ENCODE measurements around the gene EFNA5.

EFNA5 gene

DNA sequence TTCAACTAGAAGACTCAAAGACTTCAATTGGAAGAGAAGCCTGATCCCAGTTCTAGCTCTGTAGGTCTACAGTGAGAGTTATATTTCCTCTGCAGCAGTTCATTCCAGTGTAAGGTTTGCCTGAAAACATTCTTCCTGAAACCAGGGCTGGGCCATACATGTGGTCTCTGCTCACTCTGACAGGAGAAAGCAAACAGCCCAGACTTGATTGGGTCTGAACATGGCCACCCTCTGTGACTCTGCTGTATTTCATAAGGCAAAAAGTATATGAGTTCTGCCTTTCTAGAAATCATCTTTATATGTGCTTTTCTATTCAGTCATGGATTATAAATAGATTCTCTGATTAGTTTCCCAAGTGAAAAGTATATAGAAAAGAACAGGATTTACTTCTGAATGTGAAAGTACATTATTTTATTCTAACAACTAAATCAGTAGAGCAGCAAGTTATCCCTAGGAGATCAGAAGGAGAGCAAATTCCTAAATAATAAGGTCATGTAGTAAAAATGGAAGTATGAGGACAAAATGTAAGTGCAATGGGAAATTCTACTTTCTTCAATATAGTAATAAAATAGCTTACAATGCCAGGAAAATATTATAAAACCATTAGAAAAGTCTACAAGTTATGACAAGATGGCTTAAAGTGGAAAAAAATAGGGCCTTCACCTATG is 144.3 kb downstream of the EFNA5 start:
- H3K79me2 ChIP-seq (ENCODE audit: insufficient read depth, low read length): no peaks in the 10 kb centered on the region
- no peaks in the 10 kb centered on the region for H3K27me3 ChIP-seq (ENCODE audit: insufficient read depth, low read length, poor library complexity)
- H3K36me3 ChIP-seq (ENCODE audit: insufficient read depth, low read length): no peaks in the 10 kb centered on the region
- H3K4me3 ChIP-seq (ENCODE audit: low read depth in 1 of 2, low read length in 2 of 2): no peak overlapping the region
- no peak overlapping the region for H3K4me2 ChIP-seq (ENCODE audit: insufficient read depth, low read length)
- TF ChIP-seq, protein P1, sequence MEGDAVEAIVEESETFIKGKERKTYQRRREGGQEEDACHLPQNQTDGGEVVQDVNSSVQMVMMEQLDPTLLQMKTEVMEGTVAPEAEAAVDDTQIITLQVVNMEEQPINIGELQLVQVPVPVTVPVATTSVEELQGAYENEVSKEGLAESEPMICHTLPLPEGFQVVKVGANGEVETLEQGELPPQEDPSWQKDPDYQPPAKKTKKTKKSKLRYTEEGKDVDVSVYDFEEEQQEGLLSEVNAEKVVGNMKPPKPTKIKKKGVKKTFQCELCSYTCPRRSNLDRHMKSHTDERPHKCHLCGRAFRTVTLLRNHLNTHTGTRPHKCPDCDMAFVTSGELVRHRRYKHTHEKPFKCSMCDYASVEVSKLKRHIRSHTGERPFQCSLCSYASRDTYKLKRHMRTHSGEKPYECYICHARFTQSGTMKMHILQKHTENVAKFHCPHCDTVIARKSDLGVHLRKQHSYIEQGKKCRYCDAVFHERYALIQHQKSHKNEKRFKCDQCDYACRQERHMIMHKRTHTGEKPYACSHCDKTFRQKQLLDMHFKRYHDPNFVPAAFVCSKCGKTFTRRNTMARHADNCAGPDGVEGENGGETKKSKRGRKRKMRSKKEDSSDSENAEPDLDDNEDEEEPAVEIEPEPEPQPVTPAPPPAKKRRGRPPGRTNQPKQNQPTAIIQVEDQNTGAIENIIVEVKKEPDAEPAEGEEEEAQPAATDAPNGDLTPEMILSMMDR (IDR thresholded peaks at IDR 0.05; ENCODE audit: borderline replicate concordance, extremely low read depth, low read length, poor library complexity, severe bottlenecking): no peak
- TF ChIP-seq EZH2 (IDR thresholded peaks at IDR 0.05; ENCODE audit: borderline replicate concordance, low read depth, low read length, severe bottlenecking): no peak
- ATAC-seq (ENCODE audit: insufficient read depth, low read depth) (no peak), DNase-seq (no peak)
- H3K9me3 ChIP-seq (ENCODE audit: insufficient read depth, low read length, severe bottlenecking): no peaks in the 10 kb centered on the region
- no peaks in the 10 kb centered on the region for H4K20me1 ChIP-seq (ENCODE audit: insufficient read depth, low read length)
- no peak overlapping the region for H2AFZ ChIP-seq (ENCODE audit: low read depth, low read length)
- no peak overlapping the region for H3K9ac ChIP-seq (ENCODE audit: low read depth, low read length)
- no peak overlapping the region for H3K27ac ChIP-seq (ENCODE audit: low read length)
- H3K4me1 ChIP-seq (ENCODE audit: insufficient read depth, low read length): no peaks in the 10 kb centered on the region

GRCh38 chr5:107524111-107524510 is 146.6 kb downstream of the EFNA5 start:
- DNase-seq (no peak), ATAC-seq (ENCODE audit: insufficient read depth, low read depth) (no peak)
- no peak overlapping the region for H3K4me2 ChIP-seq (ENCODE audit: insufficient read depth, low read length)
- no peak overlapping the region for H2AFZ ChIP-seq (ENCODE audit: low read depth, low read length)
- no peaks in the 10 kb centered on the region for H3K36me3 ChIP-seq (ENCODE audit: insufficient read depth, low read length)
- no peaks in the 10 kb centered on the region for H3K79me2 ChIP-seq (ENCODE audit: insufficient read depth, low read length)
- no peaks in the 10 kb centered on the region for H4K20me1 ChIP-seq (ENCODE audit: insufficient read depth, low read length)
- no peak overlapping the region for H3K4me3 ChIP-seq (ENCODE audit: low read depth in 1 of 2, low read length in 2 of 2)
- no peaks in the 10 kb centered on the region for H3K9me3 ChIP-seq (ENCODE audit: insufficient read depth, low read length, severe bottlenecking)
- no peaks in the 10 kb centered on the region for H3K4me1 ChIP-seq (ENCODE audit: insufficient read depth, low read length)
- no peak for TF ChIP-seq EZH2 (IDR thresholded peaks at IDR 0.05; ENCODE audit: borderline replicate concordance, low read depth, low read length, severe bottlenecking)
- TF ChIP-seq, protein P1 (IDR thresholded peaks at IDR 0.05; ENCODE audit: borderline replicate concordance, extremely low read depth, low read length, poor library complexity, severe bottlenecking): no peak
- no peak overlapping the region for H3K27ac ChIP-seq (ENCODE audit: low read length)
- H3K27me3 ChIP-seq (ENCODE audit: insufficient read depth, low read length, poor library complexity): no peaks in the 10 kb centered on the region
- H3K9ac ChIP-seq (ENCODE audit: low read depth, low read length): no peak overlapping the region

- Histone ChIP-seq H3K36me3 (ENCODE audit: insufficient read depth, low read length) (no peaks in the 10 kb centered on the region), H3K4me1 (ENCODE audit: insufficient read depth, low read length) (peaks cover 6% of the 10 kb centered on the region), H2AFZ (ENCODE audit: low read depth, low read length) (no peak overlapping the region), H3K9me3 (ENCODE audit: insufficient read depth, low read length, severe bottlenecking) (no peaks in the 10 kb centered on the region), H3K79me2 (ENCODE audit: insufficient read depth, low read length) (no peaks in the 10 kb centered on the region), H4K20me1 (ENCODE audit: insufficient read depth, low read length) (no peaks in the 10 kb centered on the region), H3K27me3 (ENCODE audit: insufficient read depth, low read length, poor library complexity) (no peaks in the 10 kb centered on the region), H3K4me2 (ENCODE audit: insufficient read depth, low read length) (no peak overlapping the region), H3K4me3 (ENCODE audit: low read depth in 1 of 2, low read length in 2 of 2) (no peak overlapping the region), H3K9ac (ENCODE audit: low read depth, low read length) (no peak overlapping the region), H3K27ac (ENCODE audit: low read length) (no peak overlapping the region)
- ATAC-seq (ENCODE audit: insufficient read depth, low read depth) (no peak), DNase-seq (no peak)
- no peak for TF ChIP-seq EZH2 (IDR thresholded peaks at IDR 0.05; ENCODE audit: borderline replicate concordance, low read depth, low read length, severe bottlenecking)
- TF ChIP-seq, protein P1 (IDR thresholded peaks at IDR 0.05; ENCODE audit: borderline replicate concordance, extremely low read depth, low read length, poor library complexity, severe bottlenecking): no peak
Measured at GRCh38 chr5:107523029-107523680, 147.6 kb downstream of the EFNA5 start.

Measured in DND-41 (cell line).